Retinal pigment epithelial cell (primary cell): Measurements from ENCODE around the gene GAPDHS.

Experiments used
- DNase-seq: peaks from one replicate; pipeline ENCODE4 v3.0.0-alpha.2; 2010; ENCODE audit warnings: low read depth
- H3K4me3 ChIP-seq: 2 replicates; pipeline ENCODE4 v1.5.1; 2011; ENCODE audit warnings: mild to moderate bottlenecking, low read length, control low read depth, moderate library complexity
- CTCF ChIP-seq: conservative IDR thresholded peaks from 2 replicates; pipeline ENCODE4 v1.5.1; 2011; ENCODE audit warnings: low read depth, low read length, control low read depth, inconsistent platforms

Gene GAPDHS

GRCh38 chr19:35552534-35553384 is 19.5 kb downstream of the GAPDHS start:
- no peak overlapping the region for H3K4me3 ChIP-seq
- no peak for TF ChIP-seq CTCF
- no peak for DNase-seq

- H3K4me3 ChIP-seq = no peak overlapping the region
- no peak for TF ChIP-seq CTCF
- DNase-seq = no peak
Observed at GRCh38 chr19:35553385-35554000, 20.2 kb downstream of the GAPDHS start.

- DNase-seq = no peak
- no peak for TF ChIP-seq CTCF
- no peak overlapping the region for H3K4me3 ChIP-seq
Observed at GRCh38 chr19:35554076-35554475, 20.8 kb downstream of the GAPDHS start.

- peak; percentile 50 for TF ChIP-seq CTCF
- no peak overlapping the region for H3K4me3 ChIP-seq
Observed at GRCh38 chr19:35555301-35556005, 22.2 kb downstream of the GAPDHS start.

GRCh38 chr19:35556025-35556590 is 22.9 kb downstream of the GAPDHS start:
- no peak for DNase-seq
- no peak overlapping the region for H3K4me3 ChIP-seq
- no peak for TF ChIP-seq CTCF

More at GRCh38 chr19:35555301-35556005, 22.2 kb downstream of the GAPDHS start:
- DNase-seq = no peak

- DNase-seq = no peak
- H3K4me3 ChIP-seq = no peak overlapping the region
- TF ChIP-seq CTCF = no peak
Observed at GRCh38 chr19:35556846-35557538, 23.7 kb downstream of the GAPDHS start.
